ENCODE data around the gene MXD3. TPM values are rescaled to one million over a fixed set of nuclear protein-coding genes. Genes with fewer than 3 reads are reported as not detected.

The MXD3 gene
- total RNA-seq, 1 experiment from 2014 or later, result 50.0 TPM

DNA sequence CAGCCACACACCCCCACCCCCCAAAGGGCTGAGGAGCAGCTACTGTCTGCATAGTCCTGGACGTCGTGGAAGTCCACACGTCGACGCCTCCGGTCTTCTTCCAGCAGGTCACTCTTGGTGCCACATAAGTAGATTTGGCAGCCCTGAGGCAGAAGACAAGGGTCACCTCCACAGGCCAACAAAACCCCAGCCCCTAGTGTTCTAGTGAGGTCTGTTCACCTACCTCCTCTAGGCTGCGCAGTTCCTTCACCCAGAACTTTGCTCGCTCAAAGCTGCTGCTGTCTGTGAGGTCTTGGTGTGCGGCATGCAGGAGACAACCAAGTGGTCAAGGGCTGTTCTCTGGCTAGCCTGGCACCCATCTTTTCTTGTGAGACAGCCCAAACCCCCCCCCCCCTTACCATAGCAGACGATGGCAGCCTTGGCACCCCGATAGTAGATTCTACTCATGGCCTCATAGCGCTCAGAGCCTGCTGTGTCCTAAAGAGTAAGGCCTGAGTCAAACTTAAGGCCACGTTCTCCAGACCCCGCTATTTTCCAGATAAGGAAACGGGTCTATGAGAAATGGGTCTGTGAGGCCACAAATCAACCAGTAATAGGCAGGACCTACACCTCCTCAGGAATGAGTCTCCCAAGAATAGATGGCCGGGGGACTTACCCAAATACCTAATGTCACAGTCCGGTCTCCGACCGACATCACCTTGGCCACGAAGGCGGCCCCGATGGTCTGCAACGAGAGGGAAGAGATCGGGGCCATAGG is 9.2 kb downstream of the MXD3 start:
- peaks cover 3% of the 10 kb centered on the region for H3K36me3 ChIP-seq (ENCODE audit: low read depth)
- peaks cover 40% of the 10 kb centered on the region for H3K4me1 ChIP-seq (replicated peaks; ENCODE audit: insufficient read depth)
- H3K27me3 ChIP-seq (ENCODE audit: insufficient read depth, low read depth), result no peaks in the 10 kb centered on the region
- no peaks in the 10 kb centered on the region for H3K9me3 ChIP-seq (ENCODE audit: insufficient read depth, low read depth)
- ChIA-PET CTCF (interaction anchor here (0.9 kb wide), 1 partner anchor 49 kb away, joined by 4 read pairs; the partner anchor contains the start of gene LMAN2), POLR2A (ENCODE audit: unreplicated experiment) (interaction anchor here (0.6 kb wide), 1 partner anchor 108 kb away, joined by 14 read pairs; no protein-coding TSS in a partner anchor)
- H3K4me3 ChIP-seq, result peak overlapping the region; percentile 100; the same call in 1 of the 2 replicates
- intact Hi-C loops (cut with micrococcal nuclease; ENCODE audit: unreplicated experiment), result loop anchor here (5.0 kb wide), 3 partner anchors 165 to 655 kb away; partner anchors contain the start of genes DDX41 and TSPAN17
- TF ChIP-seq EZH2 (IDR thresholded peaks at IDR 0.05; ENCODE audit: low read depth), result no peak
- TF ChIP-seq, protein P1, sequence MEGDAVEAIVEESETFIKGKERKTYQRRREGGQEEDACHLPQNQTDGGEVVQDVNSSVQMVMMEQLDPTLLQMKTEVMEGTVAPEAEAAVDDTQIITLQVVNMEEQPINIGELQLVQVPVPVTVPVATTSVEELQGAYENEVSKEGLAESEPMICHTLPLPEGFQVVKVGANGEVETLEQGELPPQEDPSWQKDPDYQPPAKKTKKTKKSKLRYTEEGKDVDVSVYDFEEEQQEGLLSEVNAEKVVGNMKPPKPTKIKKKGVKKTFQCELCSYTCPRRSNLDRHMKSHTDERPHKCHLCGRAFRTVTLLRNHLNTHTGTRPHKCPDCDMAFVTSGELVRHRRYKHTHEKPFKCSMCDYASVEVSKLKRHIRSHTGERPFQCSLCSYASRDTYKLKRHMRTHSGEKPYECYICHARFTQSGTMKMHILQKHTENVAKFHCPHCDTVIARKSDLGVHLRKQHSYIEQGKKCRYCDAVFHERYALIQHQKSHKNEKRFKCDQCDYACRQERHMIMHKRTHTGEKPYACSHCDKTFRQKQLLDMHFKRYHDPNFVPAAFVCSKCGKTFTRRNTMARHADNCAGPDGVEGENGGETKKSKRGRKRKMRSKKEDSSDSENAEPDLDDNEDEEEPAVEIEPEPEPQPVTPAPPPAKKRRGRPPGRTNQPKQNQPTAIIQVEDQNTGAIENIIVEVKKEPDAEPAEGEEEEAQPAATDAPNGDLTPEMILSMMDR (conservative IDR thresholded peaks at IDR 0.05), result no peak
- H2AFZ ChIP-seq, result no peak overlapping the region
- peaks cover 25% of the 10 kb centered on the region for H3K79me2 ChIP-seq (ENCODE audit: low read depth)
- H3K27ac ChIP-seq, result peak overlapping the region; percentile 55
- peaks cover 47% of the 10 kb centered on the region for H3F3A ChIP-seq (ENCODE audit: insufficient read depth, low read depth)
- H4K20me1 ChIP-seq (ENCODE audit: insufficient read depth), result peaks cover 30% of the 10 kb centered on the region
- no peaks in the 10 kb centered on the region for H3K9me2 ChIP-seq (ENCODE audit: insufficient read depth)
- BruUV-seq (replicated peaks), result no TSS peak
- DNase-seq, result no peak
- H3K4me2 ChIP-seq, result peak overlapping the region; percentile 97

DNA sequence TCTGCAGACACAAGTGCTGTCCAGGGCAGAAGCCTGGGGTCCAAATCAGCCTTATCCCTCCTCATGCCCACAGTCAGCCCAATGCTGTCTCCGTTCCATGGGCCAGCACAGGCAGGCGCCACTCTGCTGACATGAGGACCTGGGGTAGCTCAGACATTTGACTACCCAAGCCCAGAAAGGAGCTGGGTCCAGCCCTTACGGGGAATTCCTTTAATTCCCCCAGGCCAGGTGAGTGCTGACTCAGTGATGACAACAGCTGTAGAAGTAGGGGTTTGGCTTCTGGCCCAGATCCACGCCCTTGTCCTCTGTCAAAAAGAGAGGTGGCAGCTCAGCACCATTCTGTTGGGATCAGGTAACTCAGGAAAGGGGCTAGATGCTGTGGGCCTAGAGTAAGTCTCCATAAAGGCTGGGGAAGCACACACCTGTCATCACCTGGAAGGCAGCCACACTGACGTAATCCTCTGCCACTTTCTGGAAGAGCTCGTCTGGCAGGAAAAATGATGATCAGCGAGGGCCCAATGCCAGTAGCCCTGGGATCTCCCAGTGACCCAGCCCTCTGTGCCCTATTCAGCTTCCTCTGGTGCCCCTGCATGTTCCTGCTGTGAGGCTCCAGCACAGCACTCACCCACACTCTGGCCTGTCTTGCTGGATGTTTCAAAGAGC is 10.1 kb downstream of the MXD3 start:
- H3K4me2 ChIP-seq, result peak overlapping the region; percentile 97
- H2AFZ ChIP-seq, result no peak overlapping the region
- H3K9me3 ChIP-seq (ENCODE audit: insufficient read depth, low read depth), result no peaks in the 10 kb centered on the region
- H3K9me2 ChIP-seq (ENCODE audit: insufficient read depth), result no peaks in the 10 kb centered on the region
- peaks cover 40% of the 10 kb centered on the region for H3K4me1 ChIP-seq (replicated peaks; ENCODE audit: insufficient read depth)
- H3F3A ChIP-seq (ENCODE audit: insufficient read depth, low read depth), result peaks cover 47% of the 10 kb centered on the region
- H3K27ac ChIP-seq, result peak overlapping the region; percentile 55
- H3K4me3 ChIP-seq, result no peak overlapping the region
- H4K20me1 ChIP-seq (ENCODE audit: insufficient read depth), result peaks cover 30% of the 10 kb centered on the region
- intact Hi-C loops (cut with micrococcal nuclease; ENCODE audit: unreplicated experiment), result loop anchor here (2.0 to 5.0 kb wide), 4 partner anchors 164 to 654 kb away; partner anchors contain the start of genes DDX41 and TSPAN17
- TF ChIP-seq, protein P1 (conservative IDR thresholded peaks at IDR 0.05), result no peak
- TF ChIP-seq EZH2 (IDR thresholded peaks at IDR 0.05; ENCODE audit: low read depth), result no peak
- peaks cover 25% of the 10 kb centered on the region for H3K79me2 ChIP-seq (ENCODE audit: low read depth)
- CTCF ChIA-PET, result interaction anchor here (0.6 to 0.9 kb wide), 2 partner anchors 50 to 144 kb away, joined by 3 to 4 read pairs; partner anchors contain the start of gene LMAN2
- POLR2A ChIA-PET (ENCODE audit: unreplicated experiment), result interaction anchor here (0.6 kb wide), 3 partner anchors 76 to 107 kb away, joined by 3 to 14 read pairs (median 4); no protein-coding TSS in a partner anchor
- no peaks in the 10 kb centered on the region; the same call in none of the 2 replicates for H3K36me3 ChIP-seq (ENCODE audit: low read depth)
- BruUV-seq (replicated peaks), result no TSS peak
- no peaks in the 10 kb centered on the region for H3K27me3 ChIP-seq (ENCODE audit: insufficient read depth, low read depth)
- DNase-seq, result peak; percentile 88 to 90

DNA sequence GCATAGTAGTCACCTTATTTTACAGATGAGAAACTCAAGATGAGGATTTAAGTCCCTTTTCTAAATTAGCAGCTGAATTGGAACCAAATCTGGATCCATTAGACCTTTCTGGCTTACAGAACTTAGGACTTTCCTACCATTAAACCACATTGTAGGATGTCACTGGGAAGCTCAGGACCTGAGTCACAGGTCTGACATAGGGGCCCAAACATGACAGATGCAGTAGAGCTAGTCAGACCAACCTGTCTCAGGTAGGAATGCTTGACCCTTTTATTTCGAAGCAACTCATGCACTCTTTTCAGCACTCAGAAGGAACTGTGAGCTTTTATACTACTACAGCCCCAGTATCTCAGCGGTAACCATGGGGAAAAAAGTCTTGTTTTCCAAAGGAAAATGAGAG is 10.7 kb downstream of the MXD3 start:
- no peaks in the 10 kb centered on the region; the same call in 1 of the 2 replicates for H3K36me3 ChIP-seq (ENCODE audit: low read depth)
- ChIA-PET CTCF (interaction anchor here (0.6 kb wide), 1 partner anchor 145 kb away, joined by 3 read pairs; no protein-coding TSS in a partner anchor), POLR2A (ENCODE audit: unreplicated experiment) (no interaction called here)
- TF ChIP-seq, protein P1 (conservative IDR thresholded peaks at IDR 0.05), result no peak
- TF ChIP-seq EZH2 (IDR thresholded peaks at IDR 0.05; ENCODE audit: low read depth), result no peak
- H2AFZ ChIP-seq, result no peak overlapping the region
- no peak overlapping the region for H3K4me3 ChIP-seq
- peaks cover 40% of the 10 kb centered on the region for H3K4me1 ChIP-seq (replicated peaks; ENCODE audit: insufficient read depth)
- H3K9me3 ChIP-seq (ENCODE audit: insufficient read depth, low read depth), result no peaks in the 10 kb centered on the region
- peak overlapping the region; percentile 55 for H3K27ac ChIP-seq
- BruUV-seq (replicated peaks), result no TSS peak
- no peaks in the 10 kb centered on the region for H3K27me3 ChIP-seq (ENCODE audit: insufficient read depth, low read depth)
- H3K79me2 ChIP-seq (ENCODE audit: low read depth), result peaks cover 23% of the 10 kb centered on the region
- H3K4me2 ChIP-seq, result peak overlapping the region; percentile 35
- DNase-seq, result peak in 1 of 2 experiments; percentile 48
- no peaks in the 10 kb centered on the region for H3K9me2 ChIP-seq (ENCODE audit: insufficient read depth)
- peaks cover 30% of the 10 kb centered on the region for H4K20me1 ChIP-seq (ENCODE audit: insufficient read depth)
- H3F3A ChIP-seq (ENCODE audit: insufficient read depth, low read depth), result peaks cover 45% of the 10 kb centered on the region
- intact Hi-C loops (cut with micrococcal nuclease; ENCODE audit: unreplicated experiment), result loop anchor here (2.0 to 5.0 kb wide), 4 partner anchors 164 to 654 kb away; partner anchors contain the start of genes DDX41 and TSPAN17

All from PC-9 (cell line).